Endothelial cell of umbilical vein (primary cell): ENCODE results near the gene WIPF3. TPM values are rescaled to one million over a fixed set of nuclear protein-coding genes. Genes with fewer than 3 reads are reported as not detected.

ENCODE experiments used
- BruUV-seq: library from RNA; stranded (reverse); fragments of 400-500 nt; replicated peaks from 2 replicates; lab custom pipeline; 2021; lab: Mats Ljungman, UMichigan
- CTCF ChIA-PET: fragments of 300-600, 350-600 bp; sonication (Branson Sonifier 250); formaldehyde crosslinking; loops from one replicate; lab custom pipeline; 2021; ENCODE audit warnings: antibody characterized with exemption, inconsistent platforms; lab: Charles Lee
- POLR2A ChIA-PET: fragments of 300-600, 350-600 bp; sonication (Branson Sonifier 250); formaldehyde crosslinking; loops from one replicate; lab custom pipeline; 2021; ENCODE audit warnings: antibody characterized with exemption, inconsistent platforms; lab: Charles Lee
- DNase-seq: peaks from one replicate; pipeline ENCODE4 v3.0.0-alpha.2; 2011; ENCODE audit warnings: low read depth, low spot score
- FAIRE-seq: peaks from 2 replicates; lab custom pipeline; 2011; peaks lifted over from hg19 to GRCh38; lab: Jason Lieb, UNC
- H2AFZ ChIP-seq: 2 replicates; pipeline ENCODE4 v1.6.0; 2012; ENCODE audit warnings: low read depth, low read length, control low read depth, inconsistent platforms
- H3K27ac ChIP-seq: 2 replicates; pipeline ENCODE4 v1.5.1; 2011; ENCODE audit warnings: low read depth, mild to moderate bottlenecking, control low read depth, low read length, moderate library complexity; ENCODE audit not compliant: insufficient read depth
- H3K27me3 ChIP-seq, 2 experiments: 2 replicates each; pipeline versions ENCODE4 v1.6.0 to v1.6.1; 2011; ENCODE audit warnings: low read length in 2 of 2, mixed read lengths in 1 of 2; ENCODE audit not compliant: control insufficient read depth in 2 of 2, insufficient read depth in 2 of 2
- H3K36me3 ChIP-seq, 2 experiments: 2 replicates in 1 of 2; 3 replicates in 1 of 2; pipeline ENCODE4 v1.5.1; 2011; ENCODE audit warnings: low read length in 2 of 2, mild to moderate bottlenecking in 1 of 2, moderate library complexity in 1 of 2; ENCODE audit not compliant: control insufficient read depth in 2 of 2, insufficient read depth in 2 of 2; ENCODE audit errors: extremely low read depth in 1 of 2
- H3K4me1 ChIP-seq: 3 replicates; pipeline ENCODE4 v1.5.1; 2011; ENCODE audit warnings: mild to moderate bottlenecking, low read length; ENCODE audit not compliant: control insufficient read depth, insufficient read depth; ENCODE audit errors: extremely low read depth
- H3K4me2 ChIP-seq: 2 replicates; pipeline ENCODE4 v1.6.1; 2011; ENCODE audit warnings: low read length, control low read depth, mixed read lengths; ENCODE audit not compliant: insufficient read depth
- H3K4me3 ChIP-seq, 3 experiments: fragments of 200-600 bp in 1 of 3; sonication (generic), shearing (Covaris generic) in 1 of 3; replicated peaks in 1 of 3; 2 replicates each; pipeline ENCODE4 v1.5.1; 2011 to 2016; ENCODE audit warnings: control low read depth in 3 of 3, low read length in 3 of 3, mild to moderate bottlenecking in 2 of 3, inconsistent platforms in 1 of 3, low read depth in 1 of 3, moderate library complexity in 1 of 3; ENCODE audit not compliant: insufficient read depth in 1 of 3
- H3K79me2 ChIP-seq: 2 replicates; pipeline ENCODE4 v1.6.0; 2012; ENCODE audit warnings: low read length, inconsistent platforms; ENCODE audit not compliant: control insufficient read depth, insufficient read depth
- H3K9ac ChIP-seq: replicated peaks from 2 replicates; pipeline ENCODE3; 2011; ENCODE audit warnings: low read length, control low read depth; ENCODE audit not compliant: insufficient read depth; ENCODE audit errors: extremely low read depth
- H3K9me1 ChIP-seq: replicated peaks from 3 replicates; pipeline ENCODE4 v1.6.0; 2011; ENCODE audit warnings: mild to moderate bottlenecking, low read length; ENCODE audit not compliant: control insufficient read depth, insufficient read depth; ENCODE audit errors: extremely low read depth
- H3K9me3 ChIP-seq: replicated peaks from 2 replicates; pipeline ENCODE4 v1.5.1; 2012; ENCODE audit warnings: low read length, inconsistent platforms; ENCODE audit not compliant: control insufficient read depth, insufficient read depth
- H4K20me1 ChIP-seq: replicated peaks from 2 replicates; pipeline ENCODE3; 2011; ENCODE audit warnings: mild to moderate bottlenecking, low read length; ENCODE audit not compliant: control insufficient read depth, insufficient read depth; ENCODE audit errors: extremely low read depth
- EZH2 ChIP-seq: IDR thresholded peaks from 2 replicates; pipeline ENCODE4 v1.6.1; 2012; ENCODE audit warnings: borderline replicate concordance, low read depth, mild to moderate bottlenecking, moderate library complexity, low read length, inconsistent platforms; ENCODE audit not compliant: severe bottlenecking
- FOS ChIP-seq: IDR thresholded peaks from 2 replicates; pipeline ENCODE4 v1.6.1; 2011; ENCODE audit warnings: mild to moderate bottlenecking, low read length, moderate library complexity, borderline replicate concordance; ENCODE audit not compliant: insufficient read depth
- GATA2 ChIP-seq: IDR thresholded peaks from 2 replicates; pipeline ENCODE4 v1.7.0; 2011; ENCODE audit warnings: low read depth, mild to moderate bottlenecking, moderate library complexity, mixed read lengths, low read length; ENCODE audit not compliant: insufficient read length, insufficient read depth
- JUN ChIP-seq: IDR thresholded peaks from 2 replicates; pipeline ENCODE4 v1.6.1; 2011; ENCODE audit warnings: borderline replicate concordance, low read depth; ENCODE audit not compliant: insufficient read length, insufficient read depth
- MYC ChIP-seq: IDR thresholded peaks from one replicate; pipeline ENCODE4 v1.6.1; 2011; ENCODE audit warnings: mild to moderate bottlenecking, low read depth, low read length
- POLR2A ChIP-seq: IDR thresholded peaks from 2 replicates; pipeline ENCODE4 v1.6.1; 2012; ENCODE audit warnings: low read depth, mild to moderate bottlenecking, control low read depth, low read length
- POLR2AphosphoS5 ChIP-seq: IDR thresholded peaks from 2 replicates; pipeline ENCODE4 v1.6.1; 2012; ENCODE audit warnings: low read depth, mild to moderate bottlenecking, control low read depth, low read length, moderate library complexity; ENCODE audit not compliant: insufficient read depth
- dilution Hi-C: fragments of 300-500 bp; cut with MboI; formaldehyde crosslinking; loops from one replicate; pipeline ENCODE4 v1.15.0; 2019; ENCODE audit warnings: low sequenced_read_pairs; ENCODE audit not compliant: extremely low pct_ligation_motif_present
- intact Hi-C: fragments of 100-400 bp; cut with micrococcal nuclease; formaldehyde crosslinking; loops from one replicate; pipeline ENCODE4 v1.10.0; 2022
- polyA plus RNA-seq, 4 experiments: library from polyadenylated mRNA; depleted of rRNA in 3 of 4; stranded (reverse) in 3 of 4; unstranded in 1 of 4; fragments of >200 nt; gene quantifications; 2 replicates each; pipeline versions ENCODE4 v1.2.1 to v1.2.3, GENCODE V29; 2011 to 2012; ENCODE audit warnings: missing spikeins in 1 of 4
- total RNA-seq: library from RNA; stranded (reverse); gene quantifications from 2 replicates; pipeline ENCODE4 v1.2.3, GENCODE V29; 2021
- TF ChIP-seq, protein P1 (sequence below): IDR thresholded peaks from 2 replicates; pipeline ENCODE4 v1.6.1; 2011; ENCODE audit not compliant: insufficient read depth, insufficient read length
- TF ChIP-seq, protein P2 (sequence below), 2 donors: IDR thresholded peaks; 1 replicate in 1 of 2; 2 replicates in 1 of 2; pipeline ENCODE4 v1.5.1; 2011; ENCODE audit warnings: low read length in 2 of 2, mild to moderate bottlenecking in 2 of 2, moderate library complexity in 2 of 2, control low read depth in 1 of 2, inconsistent platforms in 1 of 2, low read depth in 1 of 2; ENCODE audit not compliant: insufficient read depth in 1 of 2; ENCODE audit errors: extremely low read depth in 1 of 2

The WIPF3 gene
- total and polyA plus RNA-seq, 2 donors (not counting 3 experiments of a cell fraction or from before 2014, with no cell fraction given): 0.01 to 0.35 TPM

DNA sequence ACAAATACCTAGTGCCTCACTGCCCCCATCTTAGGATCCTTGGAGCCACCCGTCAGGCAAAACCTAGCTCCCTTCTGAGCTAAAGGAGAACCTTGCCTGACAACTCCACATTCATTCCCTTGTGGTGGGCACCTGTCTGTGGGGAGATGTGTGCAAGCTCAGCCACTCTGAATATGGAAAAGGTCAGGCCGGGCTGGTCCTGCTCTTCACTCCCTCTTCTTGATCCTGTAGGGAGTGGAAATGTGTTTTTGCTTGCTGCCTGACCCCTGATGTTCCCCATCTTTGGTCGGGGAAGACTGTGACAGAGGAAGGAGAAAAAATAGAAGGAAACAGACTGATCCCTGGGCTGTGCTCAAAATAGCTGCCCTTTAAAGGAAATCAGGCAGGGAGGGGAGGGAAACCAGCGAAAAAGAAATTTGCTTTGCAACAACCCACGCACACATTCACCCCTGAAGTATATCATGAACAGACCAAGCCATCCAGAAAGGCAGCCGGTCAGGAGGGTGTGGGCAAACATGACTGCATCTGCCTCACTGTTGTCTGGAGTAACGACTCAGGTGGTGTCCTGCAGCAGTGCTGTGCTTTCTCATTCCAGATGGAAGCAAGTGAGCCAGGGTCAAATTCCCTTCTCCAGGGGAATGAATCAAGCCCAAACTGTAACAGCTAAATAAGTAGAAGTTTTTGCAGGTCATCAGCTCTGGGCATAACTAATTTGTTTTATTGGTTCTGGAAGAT is 109.3 kb downstream of the WIPF3 start:
- Histone ChIP-seq H3K9me3 (no peaks in the 10 kb centered on the region), H3K9me1 (no peaks in the 10 kb centered on the region), H3K79me2 (no peaks in the 10 kb centered on the region), H3K27me3 (no peaks in the 10 kb centered on the region), H3K4me3 (no peak overlapping the region), H3K36me3 (peaks cover 3 to 4% of the 10 kb centered on the region in 2 experiments), H3K27ac (no peak overlapping the region), H3K9ac (no peak overlapping the region), H2AFZ (no peak overlapping the region), H3K4me1 (no peaks in the 10 kb centered on the region), H4K20me1 (no peaks in the 10 kb centered on the region), H3K4me2 (no peak overlapping the region)
- no peak for FAIRE-seq
- ChIA-PET CTCF (interaction anchor here (1.5 kb wide), 1 partner anchor 168 kb away, joined by 5 read pairs; no protein-coding TSS in a partner anchor), POLR2A (no interaction called here)
- TF ChIP-seq GATA2 (no peak), JUN (no peak), FOS (no peak), POLR2A (no peak), POLR2AphosphoS5 (no peak), MYC (no peak), EZH2 (no peak)
- TF ChIP-seq, protein P1, sequence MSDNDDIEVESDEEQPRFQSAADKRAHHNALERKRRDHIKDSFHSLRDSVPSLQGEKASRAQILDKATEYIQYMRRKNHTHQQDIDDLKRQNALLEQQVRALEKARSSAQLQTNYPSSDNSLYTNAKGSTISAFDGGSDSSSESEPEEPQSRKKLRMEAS: no peak
- TF ChIP-seq, protein P2, sequence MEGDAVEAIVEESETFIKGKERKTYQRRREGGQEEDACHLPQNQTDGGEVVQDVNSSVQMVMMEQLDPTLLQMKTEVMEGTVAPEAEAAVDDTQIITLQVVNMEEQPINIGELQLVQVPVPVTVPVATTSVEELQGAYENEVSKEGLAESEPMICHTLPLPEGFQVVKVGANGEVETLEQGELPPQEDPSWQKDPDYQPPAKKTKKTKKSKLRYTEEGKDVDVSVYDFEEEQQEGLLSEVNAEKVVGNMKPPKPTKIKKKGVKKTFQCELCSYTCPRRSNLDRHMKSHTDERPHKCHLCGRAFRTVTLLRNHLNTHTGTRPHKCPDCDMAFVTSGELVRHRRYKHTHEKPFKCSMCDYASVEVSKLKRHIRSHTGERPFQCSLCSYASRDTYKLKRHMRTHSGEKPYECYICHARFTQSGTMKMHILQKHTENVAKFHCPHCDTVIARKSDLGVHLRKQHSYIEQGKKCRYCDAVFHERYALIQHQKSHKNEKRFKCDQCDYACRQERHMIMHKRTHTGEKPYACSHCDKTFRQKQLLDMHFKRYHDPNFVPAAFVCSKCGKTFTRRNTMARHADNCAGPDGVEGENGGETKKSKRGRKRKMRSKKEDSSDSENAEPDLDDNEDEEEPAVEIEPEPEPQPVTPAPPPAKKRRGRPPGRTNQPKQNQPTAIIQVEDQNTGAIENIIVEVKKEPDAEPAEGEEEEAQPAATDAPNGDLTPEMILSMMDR (IDR thresholded peaks at IDR 0.05; ENCODE audit: extremely low read depth in 1 of 2, insufficient read depth in 1 of 2, low read depth in 1 of 2, low read length in 2 of 2): no peak
- intact Hi-C loops: no loop called here
- peak; percentile 19 for DNase-seq
- BruUV-seq: no TSS peak
- dilution Hi-C loops: no loop called here
